Upper lobe of left lung (tissue), 6 donors: ENCODE data around the gene S100A5. TPM values are rescaled to one million over a fixed set of nuclear protein-coding genes. Genes with fewer than 3 reads are reported as not detected.
"Not testable (repeated sequence)": the region's sequence is repeated elsewhere in the genome, so short reads cannot be mapped to it uniquely, and the experiment has no call there.

Experiments
- ATAC-seq, 2 donors: fragments of 200-7000 bp; cut with Tn5 transposase; one replicate each; pipeline ENCODE4 v1.9.1; 2022; ENCODE audit warnings: mild to moderate bottlenecking in 2 of 2, moderate library complexity in 2 of 2; ENCODE audit not compliant: low FRiP score in 2 of 2
- DNase-seq, 2 donors: peaks; one replicate each; pipeline ENCODE4 v3.0.0-alpha.2; 2019 to 2020
- H3K27ac ChIP-seq, 4 donors: fragments of 200-600 bp; sonication (generic); one replicate each; pipeline ENCODE4 v1.5.1; 2016 to 2019
- H3K27me3 ChIP-seq, 4 donors: fragments of 200-600 bp; sonication (generic); one replicate each; pipeline ENCODE4 v1.5.1; 2017 to 2019
- H3K36me3 ChIP-seq, 4 donors: fragments of 200-600 bp; sonication (generic); one replicate each; pipeline ENCODE4 v1.5.1; 2016 to 2019
- H3K4me1 ChIP-seq, 4 donors: fragments of 200-600 bp; sonication (generic); one replicate each; pipeline ENCODE4 v1.5.1; 2018 to 2019
- H3K4me3 ChIP-seq, 4 donors: fragments of 200-600 bp; sonication (generic); one replicate each; pipeline ENCODE4 v1.5.1; 2017 to 2019; ENCODE audit warnings: mild to moderate bottlenecking in 2 of 4, moderate library complexity in 1 of 4
- H3K9me3 ChIP-seq, 4 donors: fragments of 200-600 bp; sonication (generic); one replicate each; pipeline ENCODE4 v1.5.1; 2018 to 2019
- EP300 ChIP-seq, 4 donors: sonication (generic); formaldehyde crosslinking; IDR thresholded peaks; one replicate each; pipeline ENCODE4 v1.5.1; 2017; ENCODE audit warnings: antibody characterized with exemption in 4 of 4, control low read depth in 2 of 4
- POLR2A ChIP-seq, 4 donors: fragments of 450-650 bp; IDR thresholded peaks; one replicate each; pipeline ENCODE4 v1.5.1; 2016 to 2017; ENCODE audit warnings: antibody characterized with exemption in 4 of 4, mild to moderate bottlenecking in 2 of 4
- POLR2AphosphoS5 ChIP-seq, 2 donors: sonication (generic); formaldehyde crosslinking; IDR thresholded peaks; one replicate each; pipeline ENCODE4 v1.5.1; 2017; ENCODE audit warnings: antibody characterized with exemption in 2 of 2
- WGBS, 2 donors: methylation state at CpG; one replicate each; pipeline ENCODE4 v1.1.5; 2017 to 2018; 5-methylcytosine and 5-hydroxymethylcytosine counted together
- total RNA-seq, 6 donors: library from RNA; depleted of rRNA in 4 of 6; stranded (reverse); fragments of >200 nt in 4 of 6; gene quantifications; one replicate each; pipeline versions ENCODE4 v1.1.0 to v1.2.1, GENCODE V29; 2016 to 2021
- TF ChIP-seq, protein P1 (sequence below), 6 experiments: fragments of 450-650 bp in 4 of 6; fragments of 200-600 bp in 2 of 6; sonication (generic) in 2 of 6; IDR thresholded peaks; one replicate each; pipeline ENCODE4 v1.5.1; 2016 to 2019; ENCODE audit warnings: antibody characterized with exemption in 6 of 6
- donor health status: DM: no; HTN: no; CAD: no; lungs with moderate emphysema.
- donor health status: DM: no; HTN: yes; CAD: no; lungs with severe emphysema.

The S100A5 gene, protein sequence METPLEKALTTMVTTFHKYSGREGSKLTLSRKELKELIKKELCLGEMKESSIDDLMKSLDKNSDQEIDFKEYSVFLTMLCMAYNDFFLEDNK
- total RNA-seq: not detected

DNA sequence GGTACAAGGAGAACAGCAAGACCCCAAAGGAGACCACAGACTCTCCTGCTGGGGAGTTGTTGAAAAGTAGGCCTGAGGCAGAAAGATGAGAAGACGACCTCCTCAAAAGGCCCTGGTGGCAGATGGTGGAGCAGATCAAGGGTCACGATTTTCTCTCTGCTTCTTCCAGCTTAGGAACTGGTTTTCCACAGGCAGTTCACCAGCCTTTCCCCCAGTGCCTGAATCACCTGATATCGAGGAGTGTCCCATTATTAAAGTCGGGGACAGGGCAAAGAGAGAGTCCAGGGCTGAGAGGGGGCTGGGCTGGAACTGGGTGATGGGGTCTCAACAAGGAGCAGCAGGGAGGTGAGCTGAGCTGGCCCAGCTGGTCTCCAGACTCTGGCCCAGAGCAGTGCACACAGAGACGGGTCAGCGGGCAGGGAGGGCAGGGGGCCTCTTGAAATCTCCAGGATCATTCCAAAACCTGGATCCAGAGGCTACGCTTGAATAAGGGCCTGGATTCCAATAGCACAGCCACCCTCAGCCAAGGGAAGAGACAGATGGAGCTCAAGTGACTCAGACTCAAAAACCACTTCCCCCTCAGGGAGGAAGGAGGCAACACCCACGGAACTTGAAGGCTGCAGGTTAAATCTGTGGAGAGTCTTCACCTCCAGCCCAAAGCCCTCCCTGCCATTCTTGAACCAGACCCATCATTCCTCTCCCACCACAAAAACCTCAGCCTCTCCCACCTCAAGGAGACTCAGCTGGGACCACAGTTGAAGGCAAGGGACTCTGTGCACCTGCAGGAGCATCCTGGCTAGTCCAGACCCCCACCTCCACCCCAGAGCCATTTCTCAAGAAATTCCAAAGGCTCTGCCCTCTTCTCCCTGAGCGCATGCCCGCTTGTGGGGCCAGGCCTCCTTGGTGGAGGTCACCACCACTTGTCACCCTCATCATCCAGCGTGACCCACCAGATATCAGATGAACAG lies at the start of gene S100A5:
S100A5 (minus strand) TSS at position 541 of the 968 bp plus-strand sequence. CDS start 743 bp downstream, outside the sequence.
- Histone ChIP-seq H3K9me3 (no peaks in the 10 kb centered on the region), H3K27me3 (no peaks in the 10 kb centered on the region), H3K27ac (peak within 1 kb of the TSS; percentile 57 to 88 (median 78)), H3K36me3 (peaks cover 0 to 16% (median 2%) of the 10 kb centered on the region in 4 donors), H3K4me3 (no peak within 1 kb of the TSS), H3K4me1 (peaks cover 59 to 71% (median 64%) of the 10 kb centered on the region in 4 donors)
- DNase-seq (no peak), ATAC-seq (peak in 1 of 2 donors; percentile 2)
- WGBS, 2 donors: 71 to 79% methylated on average over 11 of the region's 11 CpGs
- TF ChIP-seq POLR2AphosphoS5 (IDR thresholded peaks at IDR 0.05) (no peak), POLR2A (IDR thresholded peaks at IDR 0.05) (no peak), EP300 (IDR thresholded peaks at IDR 0.05) (no peak)
- TF ChIP-seq, protein P1, sequence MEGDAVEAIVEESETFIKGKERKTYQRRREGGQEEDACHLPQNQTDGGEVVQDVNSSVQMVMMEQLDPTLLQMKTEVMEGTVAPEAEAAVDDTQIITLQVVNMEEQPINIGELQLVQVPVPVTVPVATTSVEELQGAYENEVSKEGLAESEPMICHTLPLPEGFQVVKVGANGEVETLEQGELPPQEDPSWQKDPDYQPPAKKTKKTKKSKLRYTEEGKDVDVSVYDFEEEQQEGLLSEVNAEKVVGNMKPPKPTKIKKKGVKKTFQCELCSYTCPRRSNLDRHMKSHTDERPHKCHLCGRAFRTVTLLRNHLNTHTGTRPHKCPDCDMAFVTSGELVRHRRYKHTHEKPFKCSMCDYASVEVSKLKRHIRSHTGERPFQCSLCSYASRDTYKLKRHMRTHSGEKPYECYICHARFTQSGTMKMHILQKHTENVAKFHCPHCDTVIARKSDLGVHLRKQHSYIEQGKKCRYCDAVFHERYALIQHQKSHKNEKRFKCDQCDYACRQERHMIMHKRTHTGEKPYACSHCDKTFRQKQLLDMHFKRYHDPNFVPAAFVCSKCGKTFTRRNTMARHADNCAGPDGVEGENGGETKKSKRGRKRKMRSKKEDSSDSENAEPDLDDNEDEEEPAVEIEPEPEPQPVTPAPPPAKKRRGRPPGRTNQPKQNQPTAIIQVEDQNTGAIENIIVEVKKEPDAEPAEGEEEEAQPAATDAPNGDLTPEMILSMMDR (IDR thresholded peaks at IDR 0.05): no peak

DNA sequence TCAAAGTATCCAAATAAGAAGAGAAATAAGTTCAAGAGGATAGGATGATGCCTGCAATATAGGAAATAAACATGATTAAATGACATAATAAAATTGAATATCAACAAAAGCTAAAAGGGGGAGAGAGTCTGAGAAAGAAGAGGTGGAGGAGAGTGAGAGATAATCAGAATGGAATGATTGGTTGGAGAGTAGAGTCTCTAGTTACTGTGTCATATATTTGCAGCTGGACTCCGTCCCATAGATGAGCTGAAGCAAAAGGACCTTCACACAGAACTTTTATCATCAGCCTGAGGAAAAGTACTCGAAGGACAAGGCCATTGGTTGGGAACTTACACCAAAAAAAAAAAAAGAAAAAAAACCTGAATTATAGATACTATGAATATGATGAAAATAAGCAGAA lies 47.7 kb upstream of the S100A5 start:
- WGBS, 2 donors: 93 to 95% methylated on average over 2 of the region's 2 CpGs
- DNase-seq (no peak), ATAC-seq (no peak)
- Histone ChIP-seq H3K4me3 (no peak overlapping the region), H3K9me3 (no peaks in the 10 kb centered on the region), H3K27me3 (no peaks in the 10 kb centered on the region), H3K27ac (no peak overlapping the region), H3K36me3 (no peaks in the 10 kb centered on the region), H3K4me1 (no peaks in the 10 kb centered on the region)
- TF ChIP-seq POLR2A (IDR thresholded peaks at IDR 0.05) (no peak), EP300 (IDR thresholded peaks at IDR 0.05) (no peak), POLR2AphosphoS5 (IDR thresholded peaks at IDR 0.05) (no peak)
- TF ChIP-seq, protein P1 (IDR thresholded peaks at IDR 0.05): no peak

DNA sequence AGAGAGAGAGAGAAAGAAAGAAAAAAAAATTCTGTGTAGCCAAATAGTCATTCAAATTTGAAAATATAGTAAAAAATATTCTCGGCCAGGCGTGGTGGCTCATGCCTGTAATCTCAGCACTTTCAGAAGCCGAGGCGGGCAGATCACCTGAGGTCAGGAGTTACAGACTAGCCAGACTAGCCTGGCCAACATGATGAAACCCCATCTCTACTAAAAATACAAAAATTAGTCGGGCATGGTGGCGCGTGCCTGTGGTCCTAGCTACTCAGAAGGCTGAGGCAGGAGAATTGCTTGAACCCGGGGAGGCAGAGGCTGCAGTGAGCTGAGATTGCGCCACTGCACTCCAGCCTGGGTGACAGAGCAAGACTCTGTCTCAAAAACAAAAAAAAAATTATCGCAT lies 47.3 kb upstream of the S100A5 start:
- WGBS, 2 donors: 91 to 94% methylated on average over 10 of the region's 10 CpGs
- DNase-seq, H3K4me3 ChIP-seq, ATAC-seq, H3K9me3 ChIP-seq, H3K36me3 ChIP-seq, H3K27ac ChIP-seq, H3K27me3 ChIP-seq, H3K4me1 ChIP-seq: not testable (repeated sequence)

DNA sequence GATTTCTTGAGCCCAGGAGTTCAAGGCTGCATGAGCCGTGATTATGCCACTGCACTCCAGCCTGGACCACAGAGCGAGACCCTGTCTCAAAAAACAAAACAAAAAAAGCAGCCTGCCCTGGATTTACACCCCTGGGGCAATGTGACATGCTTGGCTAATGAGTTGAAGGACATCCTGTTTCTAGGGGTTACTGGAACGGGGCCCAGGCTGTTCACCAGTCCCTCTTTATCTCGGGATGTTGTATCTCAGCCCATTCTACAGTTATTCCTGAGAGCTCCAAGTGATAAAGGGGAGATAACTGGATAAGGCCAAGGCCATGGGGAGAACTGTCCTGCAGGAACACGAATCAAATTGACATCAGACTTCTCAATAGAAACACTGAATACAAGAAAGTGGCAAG lies 46.6 kb upstream of the S100A5 start:
- Histone ChIP-seq H3K27me3 (no peaks in the 10 kb centered on the region), H3K4me1 (no peaks in the 10 kb centered on the region), H3K4me3 (no peak overlapping the region), H3K9me3 (no peaks in the 10 kb centered on the region), H3K36me3 (no peaks in the 10 kb centered on the region), H3K27ac (no peak overlapping the region)
- WGBS, 2 donors: 57 to 59% methylated on average over 5 of the region's 5 CpGs
- TF ChIP-seq POLR2A (IDR thresholded peaks at IDR 0.05): no peak
- TF ChIP-seq POLR2AphosphoS5 (IDR thresholded peaks at IDR 0.05): no peak
- no peak for TF ChIP-seq EP300 (IDR thresholded peaks at IDR 0.05)
- TF ChIP-seq, protein P1 (IDR thresholded peaks at IDR 0.05): no peak
- DNase-seq: no peak
- ATAC-seq: no peak

DNA sequence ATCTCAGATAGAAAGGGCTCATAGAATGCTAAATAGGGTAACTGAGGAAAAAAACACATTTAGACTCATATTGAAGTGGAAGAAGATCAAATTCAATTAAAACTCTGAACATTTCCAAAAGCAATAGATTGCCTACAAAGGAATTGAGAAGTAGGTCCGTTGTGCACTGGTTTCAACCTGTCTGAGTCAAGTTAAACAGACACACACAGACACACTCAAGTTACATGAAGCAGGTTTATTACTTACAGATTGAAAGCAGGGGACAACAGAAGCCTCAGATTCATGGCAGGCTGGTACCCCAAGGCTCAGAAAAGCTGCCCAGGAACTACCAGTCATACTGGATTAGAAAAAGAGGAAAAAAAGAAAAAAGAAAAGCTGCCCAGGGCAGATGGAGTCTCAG lies 45.6 kb upstream of the S100A5 start:
- DNase-seq: no peak
- Histone ChIP-seq H3K9me3 (no peaks in the 10 kb centered on the region), H3K36me3 (no peaks in the 10 kb centered on the region), H3K27ac (no peak overlapping the region), H3K4me3 (no peak overlapping the region), H3K27me3 (no peaks in the 10 kb centered on the region), H3K4me1 (no peaks in the 10 kb centered on the region)
- no peak for TF ChIP-seq EP300 (IDR thresholded peaks at IDR 0.05)
- TF ChIP-seq, protein P1 (IDR thresholded peaks at IDR 0.05): no peak
- TF ChIP-seq POLR2A (IDR thresholded peaks at IDR 0.05): no peak
- no peak for TF ChIP-seq POLR2AphosphoS5 (IDR thresholded peaks at IDR 0.05)
- ATAC-seq: no peak
- 41 to 50% methylated on average over 1 of the region's 1 CpG for WGBS, 2 donors
